WTC11 (cell line): ENCODE results near the gene MRTFA. TPM values are rescaled to one million over a fixed set of nuclear protein-coding genes. Genes with fewer than 3 reads are reported as not detected.
A peak's percentile ranks its signal among the peaks of the same experiment; 100 is the strongest.

ENCODE experiments used
- ATAC-seq: fragments of 200-7000 bp; cut with Tn5 transposase; 2 replicates; pipeline ENCODE4 v1.10.0; 2021; ENCODE audit warnings: mild to moderate bottlenecking, moderate library complexity
- CTCF ChIA-PET: fragments of 300-600 bp; sonication (Branson Sonifier 250); formaldehyde crosslinking; loops from one replicate; lab custom pipeline; 2021; ENCODE audit warnings: antibody characterized with exemption; lab: Charles Lee
- POLR2A ChIA-PET: fragments of 350-600 bp; sonication (Branson Sonifier 250); formaldehyde crosslinking; loops from one replicate; lab custom pipeline; 2021; ENCODE audit warnings: antibody characterized with exemption; lab: Charles Lee
- DNase-seq: peaks from one replicate; pipeline ENCODE4 v3.0.0; 2021; ENCODE audit warnings: low spot score
- H3K27ac Mint-ChIP-seq: 2 replicates; pipeline ENCODE4 v1.8.0; 2021; ENCODE audit warnings: mixed read lengths
- H3K27me3 Mint-ChIP-seq: 2 replicates; pipeline ENCODE4 v1.8.0; 2021; ENCODE audit warnings: low read depth, mild to moderate bottlenecking, moderate library complexity, mixed read lengths
- H3K36me3 Mint-ChIP-seq: 2 replicates; pipeline ENCODE4 v1.8.0; 2021; ENCODE audit warnings: mixed read lengths
- H3K4me1 Mint-ChIP-seq: 2 replicates; pipeline ENCODE4 v1.8.0; 2022; ENCODE audit warnings: mixed read lengths
- H3K4me3 Mint-ChIP-seq: 2 replicates; pipeline ENCODE4 v1.8.0; 2021; ENCODE audit warnings: mild to moderate bottlenecking, moderate library complexity, mixed read lengths
- H3K9me3 Mint-ChIP-seq: 2 replicates; pipeline ENCODE4 v1.8.0; 2021; ENCODE audit warnings: mixed read lengths
- CREB1 ChIP-seq: sonication (generic); formaldehyde crosslinking; IDR thresholded peaks from 2 replicates; pipeline ENCODE4 v1.8.0; 2023; ENCODE audit warnings: mild to moderate bottlenecking, missing genetic modification reagents
- CREM ChIP-seq: sonication (generic); formaldehyde crosslinking; IDR thresholded peaks from 2 replicates; pipeline ENCODE4 v1.8.1; 2022; ENCODE audit warnings: mild to moderate bottlenecking, missing genetic modification reagents, moderate library complexity
- ESRRA ChIP-seq: sonication (generic); formaldehyde crosslinking; IDR thresholded peaks from 2 replicates; pipeline ENCODE4 v1.8.1; 2022; ENCODE audit warnings: mild to moderate bottlenecking, missing genetic modification reagents, borderline replicate concordance
- GABPB1 ChIP-seq: sonication (generic); formaldehyde crosslinking; IDR thresholded peaks from 2 replicates; pipeline ENCODE4 v1.8.1; 2023; ENCODE audit warnings: mild to moderate bottlenecking, missing genetic modification reagents
- GTF2I ChIP-seq: fragments of 250-450 bp; sonication (Bioruptor Pico); conservative IDR thresholded peaks from 2 replicates; pipeline ENCODE4 v1.4.0; 2021; ENCODE audit warnings: mild to moderate bottlenecking
- HMGA2 ChIP-seq: fragments of 250-450 bp; sonication (Bioruptor Pico); IDR thresholded peaks from 2 replicates; pipeline ENCODE4 v1.4.0; 2021; ENCODE audit warnings: mild to moderate bottlenecking, moderate library complexity
- JUN ChIP-seq: sonication (generic); formaldehyde crosslinking; IDR thresholded peaks from 2 replicates; pipeline ENCODE4 v1.8.0; 2023; ENCODE audit warnings: mild to moderate bottlenecking, missing genetic modification reagents
- MAX ChIP-seq: sonication (generic); formaldehyde crosslinking; IDR thresholded peaks from 2 replicates; pipeline ENCODE4 v1.8.0; 2022; ENCODE audit warnings: mild to moderate bottlenecking, missing genetic modification reagents
- NFATC4 ChIP-seq: fragments of 250-450 bp; sonication (Bioruptor Pico); IDR thresholded peaks from 2 replicates; pipeline ENCODE4 v1.9.0; 2021; ENCODE audit warnings: mild to moderate bottlenecking
- NFYB ChIP-seq: sonication (generic); formaldehyde crosslinking; conservative IDR thresholded peaks from 2 replicates; pipeline ENCODE4 v1.8.0; 2022; ENCODE audit warnings: low read depth, missing genetic modification reagents
- NR2C2 ChIP-seq: sonication (generic); formaldehyde crosslinking; IDR thresholded peaks from 2 replicates; pipeline ENCODE4 v1.8.0; 2022; ENCODE audit warnings: mild to moderate bottlenecking, missing genetic modification reagents
- PRDM15 ChIP-seq: sonication (generic); formaldehyde crosslinking; IDR thresholded peaks from 2 replicates; pipeline ENCODE4 v1.8.0; 2022; ENCODE audit warnings: missing genetic modification reagents
- SP1 ChIP-seq: sonication (generic); formaldehyde crosslinking; conservative IDR thresholded peaks from 2 replicates; pipeline ENCODE4 v1.8.1; 2022; ENCODE audit warnings: missing genetic modification reagents
- USF1 ChIP-seq: sonication (generic); formaldehyde crosslinking; IDR thresholded peaks from 2 replicates; pipeline ENCODE4 v1.8.0; 2022; ENCODE audit warnings: mild to moderate bottlenecking, missing genetic modification reagents
- ZBTB43 ChIP-seq: sonication (generic); formaldehyde crosslinking; IDR thresholded peaks from 2 replicates; pipeline ENCODE4 v1.8.1; 2023; ENCODE audit warnings: mild to moderate bottlenecking, missing genetic modification reagents
- ZNF121 ChIP-seq: sonication (generic); formaldehyde crosslinking; IDR thresholded peaks from 2 replicates; pipeline ENCODE4 v1.8.0; 2023; ENCODE audit warnings: missing genetic modification reagents
- ZNF232 ChIP-seq: sonication (generic); formaldehyde crosslinking; IDR thresholded peaks from 2 replicates; pipeline ENCODE4 v1.8.0; 2022; ENCODE audit warnings: mild to moderate bottlenecking, missing genetic modification reagents
- ZNF263 ChIP-seq: sonication (generic); formaldehyde crosslinking; IDR thresholded peaks from 2 replicates; pipeline ENCODE4 v1.8.1; 2022; ENCODE audit warnings: low read depth, mild to moderate bottlenecking, moderate library complexity, missing genetic modification reagents
- ZNF423 ChIP-seq: fragments of 250-450 bp; sonication (Bioruptor Pico); IDR thresholded peaks from 2 replicates; pipeline ENCODE4 v2.1.2; 2022; ENCODE audit warnings: mild to moderate bottlenecking, moderate library complexity
- total RNA-seq: library from RNA; stranded (reverse); gene quantifications from 3 replicates; pipeline ENCODE4 v1.2.3, GENCODE V29; 2021
- TF ChIP-seq, protein P1 (sequence below): sonication (generic); formaldehyde crosslinking; IDR thresholded peaks from 2 replicates; pipeline ENCODE4 v1.8.1; 2022; ENCODE audit warnings: missing genetic modification reagents, borderline replicate concordance
- TF ChIP-seq, protein P2 (sequence below): sonication (generic); formaldehyde crosslinking; IDR thresholded peaks from 2 replicates; pipeline ENCODE4 v1.8.1; 2023; ENCODE audit warnings: mild to moderate bottlenecking, missing genetic modification reagents, moderate library complexity
- TF ChIP-seq, protein P3 (sequence below): fragments of 250-450 bp; sonication (Bioruptor Pico); IDR thresholded peaks from 2 replicates; pipeline ENCODE4 v1.9.0; 2021; ENCODE audit warnings: mild to moderate bottlenecking, borderline replicate concordance
- TF ChIP-seq, protein P4 (sequence below): sonication (generic); formaldehyde crosslinking; IDR thresholded peaks from 2 replicates; pipeline ENCODE4 v1.8.1; 2022; ENCODE audit warnings: mild to moderate bottlenecking, missing genetic modification reagents, moderate library complexity, borderline replicate concordance

The MRTFA gene
- total RNA-seq, 1 experiment from 2014 or later: 48.4 TPM

DNA sequence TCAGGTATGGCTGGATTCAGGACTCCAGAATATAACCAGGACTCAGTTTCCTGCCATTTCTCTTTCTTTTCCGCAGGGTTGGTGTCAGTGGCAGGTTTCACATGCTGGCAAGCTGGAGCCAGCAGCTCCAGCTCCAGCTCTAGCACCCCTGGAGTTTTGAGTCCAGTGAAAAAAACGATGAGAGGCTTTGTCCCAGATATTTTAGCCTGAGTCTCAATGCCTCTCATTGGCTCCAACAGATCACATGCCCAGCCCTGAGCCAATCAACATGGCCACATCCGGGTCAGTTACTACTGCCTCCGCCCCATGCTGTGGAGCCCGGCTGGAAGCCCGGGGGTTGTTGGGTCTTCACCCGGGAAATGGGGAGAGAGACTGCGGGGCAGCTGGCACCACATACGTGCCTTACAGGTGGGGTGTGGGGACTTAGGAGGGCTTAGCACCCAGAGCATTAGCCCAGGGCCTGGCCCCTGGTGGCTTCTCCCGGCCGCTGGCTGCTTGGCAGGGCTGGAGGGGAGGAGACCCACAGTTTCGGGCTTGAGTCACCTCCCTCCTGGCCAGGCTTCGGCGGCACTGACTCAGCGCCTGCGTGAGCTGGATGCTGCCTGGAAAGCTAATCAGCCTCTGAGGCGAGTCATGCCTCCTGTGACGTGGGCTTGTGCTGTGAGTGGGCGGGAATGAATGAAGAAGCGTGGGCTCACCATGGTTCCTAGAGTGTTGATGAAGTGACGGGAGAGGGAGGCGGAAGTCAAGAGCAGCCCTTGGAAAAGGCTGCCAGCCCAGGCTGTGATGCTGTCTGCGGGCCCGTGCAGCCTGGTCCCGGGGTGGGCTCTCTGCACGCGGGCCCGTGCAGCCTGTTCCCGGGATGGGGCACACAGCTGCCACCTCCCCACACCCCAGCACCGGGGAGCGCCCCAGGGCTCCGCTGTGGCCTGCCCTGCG lies 15.3 kb upstream of the MRTFA start:
- POLR2A ChIA-PET: interaction anchor here (0.5 kb wide), 1 partner anchor 48 kb away, joined by 3 read pairs; no protein-coding TSS in a partner anchor

More for the DNA sequence above, 15.3 kb upstream of the MRTFA start:
- H3K9me3 Mint-ChIP-seq: no peaks in the 10 kb centered on the region
- H3K36me3 Mint-ChIP-seq: no peaks in the 10 kb centered on the region
- peak; percentile 48 for DNase-seq
- H3K27me3 Mint-ChIP-seq: no peaks in the 10 kb centered on the region
- CTCF ChIA-PET: interaction anchor here (0.7 to 2.0 kb wide), 3 partner anchors 15 to 58 kb away, joined by 3 to 8 read pairs (median 3); partner anchors contain the start of gene MRTFA
- peak; percentile 74 for ATAC-seq
- no peak overlapping the region for H3K4me3 Mint-ChIP-seq
- H3K4me1 Mint-ChIP-seq: peaks cover 16% of the 10 kb centered on the region
- TF ChIP-seq, protein P1, sequence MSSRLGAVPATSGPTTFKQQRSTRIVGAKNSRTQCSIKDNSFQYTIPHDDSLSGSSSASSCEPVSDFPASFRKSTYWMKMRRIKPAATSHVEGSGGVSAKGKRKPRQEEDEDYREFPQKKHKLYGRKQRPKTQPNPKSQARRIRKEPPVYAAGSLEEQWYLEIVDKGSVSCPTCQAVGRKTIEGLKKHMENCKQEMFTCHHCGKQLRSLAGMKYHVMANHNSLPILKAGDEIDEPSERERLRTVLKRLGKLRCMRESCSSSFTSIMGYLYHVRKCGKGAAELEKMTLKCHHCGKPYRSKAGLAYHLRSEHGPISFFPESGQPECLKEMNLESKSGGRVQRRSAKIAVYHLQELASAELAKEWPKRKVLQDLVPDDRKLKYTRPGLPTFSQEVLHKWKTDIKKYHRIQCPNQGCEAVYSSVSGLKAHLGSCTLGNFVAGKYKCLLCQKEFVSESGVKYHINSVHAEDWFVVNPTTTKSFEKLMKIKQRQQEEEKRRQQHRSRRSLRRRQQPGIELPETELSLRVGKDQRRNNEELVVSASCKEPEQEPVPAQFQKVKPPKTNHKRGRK: no peak
- TF ChIP-seq NFYB (CRISPR knock-in tag): peak; percentile 60
- TF ChIP-seq, protein P2, sequence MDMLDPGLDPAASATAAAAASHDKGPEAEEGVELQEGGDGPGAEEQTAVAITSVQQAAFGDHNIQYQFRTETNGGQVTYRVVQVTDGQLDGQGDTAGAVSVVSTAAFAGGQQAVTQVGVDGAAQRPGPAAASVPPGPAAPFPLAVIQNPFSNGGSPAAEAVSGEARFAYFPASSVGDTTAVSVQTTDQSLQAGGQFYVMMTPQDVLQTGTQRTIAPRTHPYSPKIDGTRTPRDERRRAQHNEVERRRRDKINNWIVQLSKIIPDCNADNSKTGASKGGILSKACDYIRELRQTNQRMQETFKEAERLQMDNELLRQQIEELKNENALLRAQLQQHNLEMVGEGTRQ (CRISPR knock-in tag): peak; percentile 92
- TF ChIP-seq, protein P3, sequence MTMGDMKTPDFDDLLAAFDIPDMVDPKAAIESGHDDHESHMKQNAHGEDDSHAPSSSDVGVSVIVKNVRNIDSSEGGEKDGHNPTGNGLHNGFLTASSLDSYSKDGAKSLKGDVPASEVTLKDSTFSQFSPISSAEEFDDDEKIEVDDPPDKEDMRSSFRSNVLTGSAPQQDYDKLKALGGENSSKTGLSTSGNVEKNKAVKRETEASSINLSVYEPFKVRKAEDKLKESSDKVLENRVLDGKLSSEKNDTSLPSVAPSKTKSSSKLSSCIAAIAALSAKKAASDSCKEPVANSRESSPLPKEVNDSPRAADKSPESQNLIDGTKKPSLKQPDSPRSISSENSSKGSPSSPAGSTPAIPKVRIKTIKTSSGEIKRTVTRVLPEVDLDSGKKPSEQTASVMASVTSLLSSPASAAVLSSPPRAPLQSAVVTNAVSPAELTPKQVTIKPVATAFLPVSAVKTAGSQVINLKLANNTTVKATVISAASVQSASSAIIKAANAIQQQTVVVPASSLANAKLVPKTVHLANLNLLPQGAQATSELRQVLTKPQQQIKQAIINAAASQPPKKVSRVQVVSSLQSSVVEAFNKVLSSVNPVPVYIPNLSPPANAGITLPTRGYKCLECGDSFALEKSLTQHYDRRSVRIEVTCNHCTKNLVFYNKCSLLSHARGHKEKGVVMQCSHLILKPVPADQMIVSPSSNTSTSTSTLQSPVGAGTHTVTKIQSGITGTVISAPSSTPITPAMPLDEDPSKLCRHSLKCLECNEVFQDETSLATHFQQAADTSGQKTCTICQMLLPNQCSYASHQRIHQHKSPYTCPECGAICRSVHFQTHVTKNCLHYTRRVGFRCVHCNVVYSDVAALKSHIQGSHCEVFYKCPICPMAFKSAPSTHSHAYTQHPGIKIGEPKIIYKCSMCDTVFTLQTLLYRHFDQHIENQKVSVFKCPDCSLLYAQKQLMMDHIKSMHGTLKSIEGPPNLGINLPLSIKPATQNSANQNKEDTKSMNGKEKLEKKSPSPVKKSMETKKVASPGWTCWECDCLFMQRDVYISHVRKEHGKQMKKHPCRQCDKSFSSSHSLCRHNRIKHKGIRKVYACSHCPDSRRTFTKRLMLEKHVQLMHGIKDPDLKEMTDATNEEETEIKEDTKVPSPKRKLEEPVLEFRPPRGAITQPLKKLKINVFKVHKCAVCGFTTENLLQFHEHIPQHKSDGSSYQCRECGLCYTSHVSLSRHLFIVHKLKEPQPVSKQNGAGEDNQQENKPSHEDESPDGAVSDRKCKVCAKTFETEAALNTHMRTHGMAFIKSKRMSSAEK: no peak
- no peak for TF ChIP-seq NR2C2 (CRISPR knock-in tag)
- no peak for TF ChIP-seq CREB1
- peak; percentile 99 for TF ChIP-seq ZNF121
- no peak for TF ChIP-seq ZBTB43 (CRISPR knock-in tag)
- TF ChIP-seq GTF2I (CRISPR knock-in tag): no peak
- TF ChIP-seq ZNF232 (CRISPR knock-in tag): no peak
- no peak for TF ChIP-seq NFATC4 (CRISPR knock-in tag)
- TF ChIP-seq ZNF423 (CRISPR knock-in tag): peak; percentile 74
- TF ChIP-seq PRDM15 (CRISPR knock-in tag): no peak
- no peak for TF ChIP-seq ZNF263 (CRISPR knock-in tag)
- no peak for TF ChIP-seq JUN
- peak; percentile 90 for TF ChIP-seq USF1
- no peak for TF ChIP-seq ESRRA (CRISPR knock-in tag)
- TF ChIP-seq HMGA2 (CRISPR knock-in tag): no peak
- TF ChIP-seq MAX (CRISPR knock-in tag): no peak
- no peak for TF ChIP-seq CREM (CRISPR knock-in tag)
- no peak for TF ChIP-seq SP1
- TF ChIP-seq GABPB1 (CRISPR knock-in tag): no peak
- TF ChIP-seq, protein P4, sequence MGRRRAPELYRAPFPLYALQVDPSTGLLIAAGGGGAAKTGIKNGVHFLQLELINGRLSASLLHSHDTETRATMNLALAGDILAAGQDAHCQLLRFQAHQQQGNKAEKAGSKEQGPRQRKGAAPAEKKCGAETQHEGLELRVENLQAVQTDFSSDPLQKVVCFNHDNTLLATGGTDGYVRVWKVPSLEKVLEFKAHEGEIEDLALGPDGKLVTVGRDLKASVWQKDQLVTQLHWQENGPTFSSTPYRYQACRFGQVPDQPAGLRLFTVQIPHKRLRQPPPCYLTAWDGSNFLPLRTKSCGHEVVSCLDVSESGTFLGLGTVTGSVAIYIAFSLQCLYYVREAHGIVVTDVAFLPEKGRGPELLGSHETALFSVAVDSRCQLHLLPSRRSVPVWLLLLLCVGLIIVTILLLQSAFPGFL (CRISPR knock-in tag): no peak
- peak overlapping the region; percentile 76; the same call in 1 of the 2 replicates for H3K27ac Mint-ChIP-seq
